ENCODE results near the gene SLC50A1.

- TF ChIP-seq CTCF (conservative IDR thresholded peaks at IDR 0.05; ENCODE audit: low read depth, low read length) (no peak), EZH2 (IDR thresholded peaks at IDR 0.05; ENCODE audit: low read length, unreplicated experiment) (no peak)
Measured at GRCh38 chr1:155177192-155177917, 41.7 kb downstream of the SLC50A1 start.

Measured in PC-3 (cell line).